H1 (cell line): Measurements from ENCODE around the gene KLHDC4. TPM values are rescaled to one million over a fixed set of nuclear protein-coding genes. Genes with fewer than 3 reads are reported as not detected.

Experiments
- CHD1 ChIP-seq: IDR thresholded peaks from 2 replicates; pipeline ENCODE4 v1.6.1; 2012; ENCODE audit warnings: low read depth, low read length, improper control_type of control experiment
- EZH2 ChIP-seq: fragments of 200-600 bp; sonication (generic); IDR thresholded peaks from 2 replicates; pipeline ENCODE4 v1.7.1; 2012; ENCODE audit warnings: low read depth, mild to moderate bottlenecking, moderate library complexity, low read length, inconsistent platforms; ENCODE audit not compliant: severe bottlenecking
- JUND ChIP-seq: IDR thresholded peaks from 2 replicates; pipeline ENCODE4 v1.6.1; 2011; ENCODE audit warnings: mild to moderate bottlenecking, improper control_type of control experiment, low read length
- KDM4A ChIP-seq: IDR thresholded peaks from one replicate; pipeline ENCODE4 v1.7.1; 2012; ENCODE audit warnings: low read depth, mild to moderate bottlenecking, moderate library complexity, low read length, inconsistent platforms; ENCODE audit not compliant: severe bottlenecking
- MAFK ChIP-seq: IDR thresholded peaks from 2 replicates; pipeline ENCODE4 v1.6.1; 2012; ENCODE audit warnings: low read depth, mild to moderate bottlenecking, improper control_type of control experiment, low read length
- SIX5 ChIP-seq: IDR thresholded peaks from 2 replicates; pipeline ENCODE4 v1.6.1; 2011; ENCODE audit warnings: mild to moderate bottlenecking, low read depth, low read length
- TEAD4 ChIP-seq: IDR thresholded peaks from 2 replicates; pipeline ENCODE4 v1.6.1; 2012; ENCODE audit warnings: low read depth, low read length, inconsistent platforms, mixed read lengths
- polyA plus RNA-seq, 7 experiments: library from polyadenylated mRNA; depleted of rRNA in 3 of 7; stranded (reverse) in 5 of 7; unstranded in 2 of 7; fragments of >200 nt in 5 of 7; fragments of 200-250 nt in 2 of 7; gene quantifications; 1 replicate in 5 of 7; 2 replicates in 1 of 7; 4 replicates in 1 of 7; pipeline versions ENCODE4 v1.2.1 to v1.2.3, GENCODE V29; 2011 to 2013; ENCODE audit warnings: missing spikeins in 2 of 7, mixed read lengths in 2 of 7
- total RNA-seq: library from RNA; stranded (reverse); fragmentation: NEBNext Ultra II Directional; extraction: Animal tissue kit (Norgen Biotek cat#: 25700); gene quantifications from 2 replicates; pipeline ENCODE4 v1.2.1, GENCODE V29; 2021
- TF ChIP-seq, protein P1 (sequence below): fragments of 300-600 bp; sonication (generic); IDR thresholded peaks from 2 replicates; pipeline ENCODE4 v1.7.1; 2012; ENCODE audit warnings: low read length, moderate library complexity, mild to moderate bottlenecking, inconsistent platforms; ENCODE audit not compliant: insufficient replicate concordance

KLHDC4 gene
- total and polyA plus RNA-seq, 2 of the 8 experiments (the other 6 are each of a cell fraction or from before 2014, with no cell fraction given): 23.7 to 63.9 TPM

DNA sequence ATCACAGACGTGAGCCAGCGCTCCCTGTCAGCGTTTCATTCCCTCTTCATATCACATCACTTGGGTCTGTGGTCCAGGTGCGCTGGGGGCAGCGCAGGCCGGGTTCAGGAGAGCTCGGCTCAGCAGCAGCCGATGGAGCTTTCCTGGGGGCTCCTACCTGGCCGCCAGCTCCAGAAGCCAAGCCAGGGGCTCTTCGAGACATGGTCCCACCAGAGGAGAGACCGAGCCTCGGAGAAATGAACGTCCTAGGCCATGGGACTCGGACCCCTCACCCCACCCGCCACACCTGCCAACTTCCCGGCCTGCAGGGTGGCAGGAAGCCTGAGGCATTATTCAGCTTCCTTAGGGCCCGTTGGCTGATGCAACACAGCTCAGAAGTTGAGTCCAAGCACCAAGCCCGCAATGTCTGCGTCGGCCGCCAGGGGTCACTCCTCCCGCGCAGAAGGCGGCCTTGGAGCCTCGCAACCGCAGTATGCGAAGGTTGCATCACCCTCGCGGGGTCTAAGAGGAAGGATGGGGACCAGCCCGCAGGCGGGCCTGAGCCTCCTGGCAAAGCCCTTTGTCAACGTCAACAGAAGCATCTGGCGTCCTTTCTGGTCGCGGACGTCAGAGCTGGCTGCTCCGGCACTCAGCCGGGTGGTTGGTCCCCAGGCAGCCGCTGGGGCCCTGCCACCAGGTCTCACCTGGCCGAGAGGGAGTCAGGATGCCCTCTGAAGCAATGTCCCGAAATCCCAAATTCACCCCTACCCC is 13.2 kb upstream of the KLHDC4 start (continued):
- TF ChIP-seq, protein P1, sequence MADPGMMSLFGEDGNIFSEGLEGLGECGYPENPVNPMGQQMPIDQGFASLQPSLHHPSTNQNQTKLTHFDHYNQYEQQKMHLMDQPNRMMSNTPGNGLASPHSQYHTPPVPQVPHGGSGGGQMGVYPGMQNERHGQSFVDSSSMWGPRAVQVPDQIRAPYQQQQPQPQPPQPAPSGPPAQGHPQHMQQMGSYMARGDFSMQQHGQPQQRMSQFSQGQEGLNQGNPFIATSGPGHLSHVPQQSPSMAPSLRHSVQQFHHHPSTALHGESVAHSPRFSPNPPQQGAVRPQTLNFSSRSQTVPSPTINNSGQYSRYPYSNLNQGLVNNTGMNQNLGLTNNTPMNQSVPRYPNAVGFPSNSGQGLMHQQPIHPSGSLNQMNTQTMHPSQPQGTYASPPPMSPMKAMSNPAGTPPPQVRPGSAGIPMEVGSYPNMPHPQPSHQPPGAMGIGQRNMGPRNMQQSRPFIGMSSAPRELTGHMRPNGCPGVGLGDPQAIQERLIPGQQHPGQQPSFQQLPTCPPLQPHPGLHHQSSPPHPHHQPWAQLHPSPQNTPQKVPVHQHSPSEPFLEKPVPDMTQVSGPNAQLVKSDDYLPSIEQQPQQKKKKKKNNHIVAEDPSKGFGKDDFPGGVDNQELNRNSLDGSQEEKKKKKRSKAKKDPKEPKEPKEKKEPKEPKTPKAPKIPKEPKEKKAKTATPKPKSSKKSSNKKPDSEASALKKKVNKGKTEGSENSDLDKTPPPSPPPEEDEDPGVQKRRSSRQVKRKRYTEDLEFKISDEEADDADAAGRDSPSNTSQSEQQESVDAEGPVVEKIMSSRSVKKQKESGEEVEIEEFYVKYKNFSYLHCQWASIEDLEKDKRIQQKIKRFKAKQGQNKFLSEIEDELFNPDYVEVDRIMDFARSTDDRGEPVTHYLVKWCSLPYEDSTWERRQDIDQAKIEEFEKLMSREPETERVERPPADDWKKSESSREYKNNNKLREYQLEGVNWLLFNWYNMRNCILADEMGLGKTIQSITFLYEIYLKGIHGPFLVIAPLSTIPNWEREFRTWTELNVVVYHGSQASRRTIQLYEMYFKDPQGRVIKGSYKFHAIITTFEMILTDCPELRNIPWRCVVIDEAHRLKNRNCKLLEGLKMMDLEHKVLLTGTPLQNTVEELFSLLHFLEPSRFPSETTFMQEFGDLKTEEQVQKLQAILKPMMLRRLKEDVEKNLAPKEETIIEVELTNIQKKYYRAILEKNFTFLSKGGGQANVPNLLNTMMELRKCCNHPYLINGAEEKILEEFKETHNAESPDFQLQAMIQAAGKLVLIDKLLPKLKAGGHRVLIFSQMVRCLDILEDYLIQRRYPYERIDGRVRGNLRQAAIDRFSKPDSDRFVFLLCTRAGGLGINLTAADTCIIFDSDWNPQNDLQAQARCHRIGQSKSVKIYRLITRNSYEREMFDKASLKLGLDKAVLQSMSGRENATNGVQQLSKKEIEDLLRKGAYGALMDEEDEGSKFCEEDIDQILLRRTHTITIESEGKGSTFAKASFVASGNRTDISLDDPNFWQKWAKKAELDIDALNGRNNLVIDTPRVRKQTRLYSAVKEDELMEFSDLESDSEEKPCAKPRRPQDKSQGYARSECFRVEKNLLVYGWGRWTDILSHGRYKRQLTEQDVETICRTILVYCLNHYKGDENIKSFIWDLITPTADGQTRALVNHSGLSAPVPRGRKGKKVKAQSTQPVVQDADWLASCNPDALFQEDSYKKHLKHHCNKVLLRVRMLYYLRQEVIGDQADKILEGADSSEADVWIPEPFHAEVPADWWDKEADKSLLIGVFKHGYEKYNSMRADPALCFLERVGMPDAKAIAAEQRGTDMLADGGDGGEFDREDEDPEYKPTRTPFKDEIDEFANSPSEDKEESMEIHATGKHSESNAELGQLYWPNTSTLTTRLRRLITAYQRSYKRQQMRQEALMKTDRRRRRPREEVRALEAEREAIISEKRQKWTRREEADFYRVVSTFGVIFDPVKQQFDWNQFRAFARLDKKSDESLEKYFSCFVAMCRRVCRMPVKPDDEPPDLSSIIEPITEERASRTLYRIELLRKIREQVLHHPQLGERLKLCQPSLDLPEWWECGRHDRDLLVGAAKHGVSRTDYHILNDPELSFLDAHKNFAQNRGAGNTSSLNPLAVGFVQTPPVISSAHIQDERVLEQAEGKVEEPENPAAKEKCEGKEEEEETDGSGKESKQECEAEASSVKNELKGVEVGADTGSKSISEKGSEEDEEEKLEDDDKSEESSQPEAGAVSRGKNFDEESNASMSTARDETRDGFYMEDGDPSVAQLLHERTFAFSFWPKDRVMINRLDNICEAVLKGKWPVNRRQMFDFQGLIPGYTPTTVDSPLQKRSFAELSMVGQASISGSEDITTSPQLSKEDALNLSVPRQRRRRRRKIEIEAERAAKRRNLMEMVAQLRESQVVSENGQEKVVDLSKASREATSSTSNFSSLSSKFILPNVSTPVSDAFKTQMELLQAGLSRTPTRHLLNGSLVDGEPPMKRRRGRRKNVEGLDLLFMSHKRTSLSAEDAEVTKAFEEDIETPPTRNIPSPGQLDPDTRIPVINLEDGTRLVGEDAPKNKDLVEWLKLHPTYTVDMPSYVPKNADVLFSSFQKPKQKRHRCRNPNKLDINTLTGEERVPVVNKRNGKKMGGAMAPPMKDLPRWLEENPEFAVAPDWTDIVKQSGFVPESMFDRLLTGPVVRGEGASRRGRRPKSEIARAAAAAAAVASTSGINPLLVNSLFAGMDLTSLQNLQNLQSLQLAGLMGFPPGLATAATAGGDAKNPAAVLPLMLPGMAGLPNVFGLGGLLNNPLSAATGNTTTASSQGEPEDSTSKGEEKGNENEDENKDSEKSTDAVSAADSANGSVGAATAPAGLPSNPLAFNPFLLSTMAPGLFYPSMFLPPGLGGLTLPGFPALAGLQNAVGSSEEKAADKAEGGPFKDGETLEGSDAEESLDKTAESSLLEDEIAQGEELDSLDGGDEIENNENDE: no peak
- no peak for TF ChIP-seq EZH2
- TF ChIP-seq TEAD4: peak; percentile 74
- TF ChIP-seq JUND: peak; percentile 97
- no peak for TF ChIP-seq KDM4A
- no peak for TF ChIP-seq MAFK
- no peak for TF ChIP-seq CHD1
- TF ChIP-seq SIX5: no peak
